HG02623 (cell line): ENCODE data around the gene LRRC71.

Experiments used
- ATAC-seq: cut with Tn5 transposase; IDR thresholded peaks from one replicate; pipeline ENCODE4 v1.9.1; 2021; ENCODE audit warnings: moderate library complexity; ENCODE audit not compliant: unreplicated experiment

LRRC71 gene

DNA sequence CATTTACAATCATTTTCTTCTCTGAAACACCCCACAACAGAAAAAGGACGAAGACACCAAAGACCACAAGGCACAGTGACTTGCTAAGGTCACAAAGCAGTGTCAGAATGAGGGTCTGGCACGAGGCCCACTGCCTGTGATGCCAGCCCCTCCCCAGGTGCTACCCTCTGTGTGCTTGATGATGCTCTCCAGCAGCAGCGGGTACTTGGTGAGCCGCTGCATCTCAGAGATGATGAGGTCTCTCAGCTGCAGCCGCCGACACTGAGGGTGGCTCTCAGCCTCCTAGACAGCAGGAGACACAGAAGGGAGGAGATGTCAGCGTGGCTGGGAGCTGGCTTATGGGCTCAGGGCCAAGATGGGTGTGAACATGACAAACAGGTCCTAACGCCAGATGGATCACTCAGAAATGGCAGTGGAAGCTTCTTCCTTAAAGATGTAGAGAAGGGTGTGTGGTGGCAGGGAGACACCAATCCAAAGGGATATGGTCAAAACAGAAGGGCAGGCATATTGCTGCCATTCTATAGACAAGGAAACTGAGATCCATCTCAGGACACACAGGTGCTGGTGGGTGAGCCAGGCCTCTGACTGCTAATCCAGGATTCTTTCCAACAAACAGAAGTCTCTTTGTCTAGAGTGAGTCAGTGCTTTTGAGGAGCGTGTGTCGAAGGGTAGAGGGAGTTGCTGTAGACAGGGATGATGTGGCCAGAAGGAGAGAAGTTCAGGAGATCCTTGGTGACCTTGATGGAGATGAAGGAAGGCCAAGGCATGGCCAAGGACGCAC, 25.6 kb downstream of the LRRC71 start:
- ATAC-seq: no peak

DNA sequence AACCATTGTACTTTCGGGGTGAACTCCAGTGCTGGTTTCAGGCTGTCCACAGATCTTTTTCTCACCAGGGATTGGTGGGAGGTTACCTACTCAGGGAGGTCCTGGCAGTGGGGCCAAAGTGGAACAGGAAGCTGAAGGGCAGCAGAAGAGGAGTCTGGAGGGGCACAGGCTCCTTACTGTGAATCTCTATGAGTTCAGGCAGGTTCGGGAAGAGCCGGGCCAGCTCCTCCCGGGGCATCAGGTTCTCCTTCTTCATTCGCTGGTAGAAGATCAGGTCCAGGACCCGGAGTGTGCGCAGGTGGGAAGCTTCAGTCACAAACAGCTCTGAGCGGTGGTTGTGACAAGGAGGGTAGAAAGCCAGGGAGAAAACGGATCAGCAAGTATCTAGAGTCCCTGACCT, 26.7 kb downstream of the LRRC71 start:
- no peak for ATAC-seq

DNA sequence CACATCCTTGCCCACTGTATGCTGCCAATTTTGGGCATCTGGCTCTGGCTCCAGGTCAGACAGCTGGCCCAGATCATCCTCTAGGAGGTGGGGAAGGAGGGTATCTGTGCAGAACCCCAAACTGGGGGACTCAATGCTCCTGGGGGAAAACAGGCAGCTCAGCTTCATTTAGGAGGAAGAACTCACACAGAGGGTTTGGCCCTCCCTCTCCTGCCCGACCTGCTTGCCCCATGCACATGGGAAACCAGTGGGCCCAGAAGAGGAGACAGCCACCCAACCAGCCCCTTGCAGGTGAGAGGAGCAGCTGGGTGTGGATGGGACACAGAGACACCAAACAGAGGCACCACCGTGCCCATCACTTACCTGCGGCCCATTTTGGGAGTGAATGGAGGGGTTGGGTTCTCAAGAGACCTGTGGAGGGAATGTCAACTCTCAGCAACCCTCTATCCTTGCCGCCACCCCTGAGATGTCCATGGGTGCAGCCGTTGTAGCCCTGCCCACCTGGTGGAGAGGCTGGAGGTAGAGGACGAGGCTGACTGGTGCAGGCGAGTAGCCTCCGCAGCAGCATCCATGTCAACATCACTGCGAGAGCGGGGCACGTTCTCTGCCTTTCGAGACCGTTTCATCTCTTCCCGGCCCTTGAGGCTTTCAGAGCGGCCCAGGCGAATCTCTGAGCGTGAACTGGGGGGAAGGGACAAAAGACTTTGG, 27.5 kb downstream of the LRRC71 start:
- no peak for ATAC-seq

- ATAC-seq: no peak
Measured at GRCh38 chr1:156948708-156949107, 28.3 kb downstream of the LRRC71 start.

GRCh38 chr1:156949127-156949526, 28.7 kb downstream of the LRRC71 start:
- ATAC-seq: no peak

DNA sequence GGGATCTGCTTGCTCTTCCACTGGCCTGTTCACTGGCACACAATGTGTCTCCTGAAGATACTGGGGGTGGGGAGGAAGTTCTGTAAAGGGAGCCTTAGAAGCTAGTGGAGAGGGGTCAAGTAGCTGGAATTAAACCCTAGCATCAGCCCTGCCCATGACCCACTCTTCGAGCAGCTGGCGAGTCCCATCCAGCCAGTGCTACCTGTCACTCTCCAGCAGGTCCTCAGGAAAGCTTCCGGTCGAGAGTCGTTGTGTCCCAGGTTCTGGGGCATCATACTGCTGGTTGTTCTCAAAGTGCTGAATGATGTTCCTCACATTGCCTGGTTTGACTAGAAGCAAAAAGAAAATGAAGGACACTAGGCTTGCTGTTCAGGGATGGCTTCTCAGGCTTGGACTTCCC, 30.9 kb downstream of the LRRC71 start:
- ATAC-seq: no peak

DNA sequence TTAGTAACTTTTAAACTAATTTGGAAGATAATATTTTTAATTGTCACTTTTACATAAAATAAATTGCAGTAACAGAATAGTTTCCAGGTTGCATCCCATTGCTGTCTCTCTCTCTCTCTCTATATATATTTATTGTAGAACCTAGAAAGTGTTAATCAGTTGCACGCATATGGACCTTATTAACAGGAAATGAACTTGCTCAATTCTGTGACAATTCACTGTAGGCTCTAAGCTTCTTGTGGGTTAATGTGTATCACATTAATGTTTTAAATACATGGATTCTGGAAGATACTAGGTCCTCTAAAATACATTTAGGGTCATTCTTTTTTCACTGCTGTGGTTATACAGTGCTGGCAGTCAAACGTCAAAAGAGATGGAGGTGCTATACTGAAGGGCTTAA, 33.1 kb downstream of the LRRC71 start:
- ATAC-seq: no peak

DNA sequence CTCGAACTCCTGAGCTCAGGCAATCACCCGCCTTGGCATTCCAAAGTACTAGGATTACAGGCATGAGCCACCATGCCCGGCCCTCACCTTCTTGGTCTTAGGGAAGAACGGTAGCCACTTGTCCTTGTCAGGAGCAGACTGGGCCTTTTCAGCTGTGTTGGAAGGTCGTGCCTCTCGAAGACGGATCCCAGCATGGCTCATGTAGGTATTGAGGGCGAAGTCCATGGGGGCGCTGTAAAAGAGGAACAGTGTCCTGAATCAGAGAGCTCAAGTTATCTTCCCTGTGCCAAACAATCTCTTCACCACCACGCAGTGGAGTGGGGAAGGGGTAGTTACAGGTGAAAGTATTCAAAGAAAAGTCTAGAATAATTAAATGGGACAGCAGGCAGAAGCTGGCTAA, 35.9 kb downstream of the LRRC71 start:
- no peak for ATAC-seq

DNA sequence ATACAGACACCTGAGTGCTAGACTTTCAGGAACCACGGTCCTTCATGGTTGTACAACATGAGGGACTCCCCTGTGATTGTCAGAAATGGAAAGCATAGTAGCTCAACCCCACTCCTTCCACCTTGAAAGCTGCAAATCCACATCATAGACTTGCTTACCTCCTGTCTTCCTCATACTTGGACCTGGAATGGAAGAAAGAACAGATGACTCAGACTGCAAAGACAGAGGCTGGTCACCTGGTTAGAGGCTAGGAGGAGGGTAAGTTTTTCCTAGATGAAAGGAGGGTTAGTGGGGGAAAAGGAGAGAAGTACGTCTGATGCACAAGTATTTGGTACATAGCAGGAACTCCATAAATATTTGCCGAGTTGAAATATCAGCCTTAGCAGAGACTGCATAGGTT, 37.2 kb downstream of the LRRC71 start:
- no peak for ATAC-seq

DNA sequence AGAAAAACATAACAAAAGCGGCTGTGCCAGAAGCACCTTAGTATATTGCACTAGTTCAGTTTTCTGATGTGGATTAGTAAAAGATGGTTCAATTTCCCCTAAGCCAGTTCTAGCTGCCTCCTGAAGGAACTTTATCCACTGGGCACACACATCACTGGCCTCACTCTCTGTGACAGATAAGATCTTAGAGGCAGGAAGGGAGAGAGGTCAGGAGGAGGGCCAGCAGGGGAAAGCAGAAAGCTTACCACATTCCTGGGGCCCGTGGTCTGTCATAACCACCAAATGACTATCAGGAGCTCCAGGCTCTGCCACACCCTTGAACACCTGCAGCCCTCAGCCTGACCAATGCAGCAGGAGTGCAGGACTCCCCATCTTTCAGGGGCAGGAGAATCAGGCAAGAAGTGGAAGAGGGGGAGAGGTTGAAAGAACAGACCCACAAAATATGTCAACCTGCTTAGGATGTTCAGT, 37.8 kb downstream of the LRRC71 start:
- ATAC-seq: no peak

GRCh38 chr1:156959414-156959813, 39.0 kb downstream of the LRRC71 start:
- ATAC-seq: no peak

- no peak for ATAC-seq
Measured at GRCh38 chr1:156959925-156960324, 39.5 kb downstream of the LRRC71 start.

- ATAC-seq: no peak
Measured at GRCh38 chr1:156961709-156962108, 41.3 kb downstream of the LRRC71 start.

- ATAC-seq: no peak
Measured at GRCh38 chr1:156963621-156964020, 43.2 kb downstream of the LRRC71 start.

DNA sequence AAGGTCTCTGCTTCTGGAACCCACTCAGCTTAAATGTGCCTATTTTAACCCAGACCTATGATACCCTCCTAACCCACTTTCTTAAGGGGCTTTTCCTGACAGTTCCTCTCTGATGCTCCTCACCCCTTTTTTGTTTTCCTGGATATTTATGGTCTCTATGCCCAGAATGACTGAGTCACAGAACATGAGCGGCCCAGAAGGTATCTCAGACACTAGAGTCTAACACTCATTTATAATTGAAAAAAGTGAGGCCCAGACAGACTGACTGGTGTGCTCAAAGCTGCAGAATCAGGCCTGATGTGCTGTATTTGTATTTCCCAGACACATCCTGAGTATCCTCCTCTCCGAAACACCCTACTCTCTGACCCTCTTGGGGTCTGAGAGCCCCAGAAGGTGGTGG, 44.0 kb downstream of the LRRC71 start:
- no peak for ATAC-seq

- ATAC-seq: no peak
Measured at GRCh38 chr1:156969496-156969895, 49.1 kb downstream of the LRRC71 start.

GRCh38 chr1:156970017-156970416, 49.6 kb downstream of the LRRC71 start:
- no peak for ATAC-seq

GRCh38 chr1:156973417-156973816, 53.0 kb downstream of the LRRC71 start:
- ATAC-seq: no peak

DNA sequence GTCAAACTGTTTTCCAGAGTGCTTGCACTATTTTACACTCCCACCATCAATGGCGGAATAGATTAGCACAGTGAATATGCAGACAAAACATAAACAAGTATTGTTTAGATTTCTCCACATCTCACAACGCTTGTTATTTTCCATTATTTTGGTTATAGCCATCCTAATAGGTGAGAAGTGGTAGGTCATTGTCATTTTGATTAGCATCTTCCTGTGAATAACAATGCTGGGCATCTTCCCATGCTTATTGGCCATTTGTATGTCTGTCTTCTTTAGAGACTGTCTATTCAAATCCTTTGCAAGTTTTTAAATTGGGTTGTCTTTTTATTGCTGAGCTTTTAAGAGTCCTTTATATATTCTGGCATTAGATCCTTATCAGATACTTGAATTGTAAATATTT, 54.7 kb downstream of the LRRC71 start:
- no peak for ATAC-seq

- ATAC-seq: no peak
Measured at GRCh38 chr1:156980551-156980950, 60.1 kb downstream of the LRRC71 start.
